Mononuclear cell (primary cell): ENCODE results near the gene RFTN1. TPM values are rescaled to one million over a fixed set of nuclear protein-coding genes. Genes with fewer than 3 reads are reported as not detected.

Experiments
- H3K27me3 ChIP-seq: 2 replicates; pipeline ENCODE4 v1.6.0; 2011; ENCODE audit warnings: low read length, control low read depth; ENCODE audit not compliant: insufficient read depth
- H3K4me1 ChIP-seq: 2 replicates; pipeline ENCODE4 v1.5.1; 2011; ENCODE audit warnings: mild to moderate bottlenecking, low read length, control low read depth; ENCODE audit not compliant: insufficient read depth
- H3K4me3 ChIP-seq: 2 replicates; pipeline ENCODE4 v1.5.1; 2011; ENCODE audit warnings: mild to moderate bottlenecking, low read length, moderate library complexity
- H3K9me3 ChIP-seq: 2 replicates; pipeline ENCODE4 v1.5.1; 2011; ENCODE audit warnings: low read depth, mild to moderate bottlenecking, control low read depth, low read length
- total RNA-seq: library from RNA; depleted of rRNA; stranded (reverse); fragments of >200 nt; gene quantifications from one replicate; pipeline ENCODE4 v1.2.3, GENCODE V29; 2012

RFTN1 gene
- total RNA-seq, 1 donor: 50.4 TPM

DNA sequence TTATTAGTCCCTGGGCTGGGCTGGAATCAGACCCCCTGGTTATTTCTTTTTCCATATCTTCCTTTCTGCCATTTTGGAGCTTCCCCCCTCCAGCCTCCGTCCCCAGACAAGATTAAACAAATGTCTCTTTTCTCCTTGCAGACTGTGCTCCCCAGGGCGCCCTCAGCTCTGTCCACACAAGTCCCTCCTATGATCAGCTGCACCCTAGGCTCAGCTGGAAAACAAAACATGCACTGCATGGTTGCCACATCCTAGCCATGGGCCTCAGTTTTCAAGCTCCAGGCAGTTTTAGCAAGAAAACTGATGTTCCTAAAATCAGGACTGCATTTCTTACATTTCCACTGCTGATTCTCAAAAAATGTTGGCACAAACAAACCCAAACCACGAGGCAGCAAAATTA is 23.5 kb upstream of the RFTN1 start:
- Histone ChIP-seq H3K4me3 (no peak overlapping the region), H3K27me3 (peaks cover 4% of the 10 kb centered on the region), H3K4me1 (no peaks in the 10 kb centered on the region), H3K9me3 (no peaks in the 10 kb centered on the region)

DNA sequence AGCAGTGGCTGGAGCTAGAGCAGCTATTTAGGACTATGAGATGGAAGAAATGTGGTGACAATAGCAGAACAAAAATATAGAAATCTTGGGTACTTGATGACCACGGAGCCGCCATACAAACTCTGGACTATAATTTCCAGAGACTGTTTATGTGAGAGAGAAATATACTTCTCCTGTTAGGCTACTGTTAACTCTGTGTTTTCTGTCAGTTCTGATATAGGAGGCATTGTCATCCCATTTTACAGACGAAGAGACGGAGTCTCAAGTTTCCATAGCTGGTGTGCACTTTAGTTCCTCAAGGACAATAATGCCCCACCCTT is 22.8 kb upstream of the RFTN1 start:
- Histone ChIP-seq H3K4me1 (no peaks in the 10 kb centered on the region), H3K4me3 (no peak overlapping the region), H3K27me3 (peaks cover 4% of the 10 kb centered on the region), H3K9me3 (no peaks in the 10 kb centered on the region)

DNA sequence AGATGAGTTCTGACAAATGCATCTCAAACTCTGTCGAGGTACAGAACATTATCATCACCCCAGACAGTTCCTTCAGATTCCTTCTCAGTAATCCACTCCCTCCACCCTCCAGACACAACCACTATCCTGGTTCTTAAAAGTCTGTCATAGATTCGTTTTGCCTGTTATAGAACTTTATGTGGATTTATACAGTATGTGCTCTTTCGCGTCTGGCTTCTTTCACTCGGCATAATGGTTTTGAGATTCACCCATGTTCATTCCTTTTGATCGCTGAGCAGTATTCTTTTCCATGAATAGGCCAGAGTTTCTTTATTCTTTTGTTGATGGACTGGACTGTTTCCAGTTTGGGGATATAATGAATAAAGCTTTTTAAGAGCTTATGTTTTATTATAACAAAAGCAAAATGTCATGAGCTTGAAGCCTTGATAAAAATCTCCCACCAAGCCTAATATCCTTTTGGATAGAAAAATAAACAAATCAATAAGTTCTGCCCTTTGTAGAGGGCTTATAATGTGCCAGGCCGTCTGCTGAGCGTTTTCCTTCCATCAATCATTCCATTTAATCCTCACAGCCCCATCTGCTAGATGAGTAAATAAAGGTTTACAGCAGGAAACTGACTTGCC is 21.3 kb upstream of the RFTN1 start:
- Histone ChIP-seq H3K9me3 (no peaks in the 10 kb centered on the region), H3K4me1 (no peaks in the 10 kb centered on the region), H3K27me3 (peaks cover 4% of the 10 kb centered on the region), H3K4me3 (no peak overlapping the region)

- peaks cover 4% of the 10 kb centered on the region for H3K27me3 ChIP-seq
- no peaks in the 10 kb centered on the region for H3K9me3 ChIP-seq
- no peaks in the 10 kb centered on the region for H3K4me1 ChIP-seq
- H3K4me3 ChIP-seq: no peak overlapping the region
These were observed 20.6 kb upstream of the RFTN1 start for GRCh38 chr3:16533928-16534574.

DNA sequence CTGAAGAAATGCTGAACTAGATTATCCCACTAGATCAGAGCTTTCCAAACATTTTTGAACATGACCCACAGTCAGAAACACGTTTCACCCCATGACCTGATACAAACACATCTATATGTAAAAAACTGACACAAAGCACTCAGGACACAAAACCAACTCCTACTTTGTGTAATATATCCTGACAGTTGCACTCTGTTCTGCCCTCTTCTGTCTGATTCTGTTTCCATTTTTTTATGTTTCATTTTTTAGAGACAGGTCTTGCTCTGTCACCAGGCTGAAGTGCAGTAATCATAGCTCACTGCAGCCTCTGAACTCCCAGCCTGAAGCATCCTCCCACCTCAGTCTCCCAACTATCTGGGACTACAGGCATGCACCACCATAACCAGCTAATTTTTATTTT is 15.8 kb upstream of the RFTN1 start:
- H3K4me1 ChIP-seq: no peaks in the 10 kb centered on the region
- no peak overlapping the region for H3K4me3 ChIP-seq
- no peaks in the 10 kb centered on the region for H3K9me3 ChIP-seq
- H3K27me3 ChIP-seq: no peaks in the 10 kb centered on the region

- Histone ChIP-seq H3K9me3 (no peaks in the 10 kb centered on the region), H3K27me3 (no peaks in the 10 kb centered on the region), H3K4me1 (no peaks in the 10 kb centered on the region), H3K4me3 (no peak overlapping the region)
These were observed 15.1 kb upstream of the RFTN1 start for GRCh38 chr3:16528581-16528993.

DNA sequence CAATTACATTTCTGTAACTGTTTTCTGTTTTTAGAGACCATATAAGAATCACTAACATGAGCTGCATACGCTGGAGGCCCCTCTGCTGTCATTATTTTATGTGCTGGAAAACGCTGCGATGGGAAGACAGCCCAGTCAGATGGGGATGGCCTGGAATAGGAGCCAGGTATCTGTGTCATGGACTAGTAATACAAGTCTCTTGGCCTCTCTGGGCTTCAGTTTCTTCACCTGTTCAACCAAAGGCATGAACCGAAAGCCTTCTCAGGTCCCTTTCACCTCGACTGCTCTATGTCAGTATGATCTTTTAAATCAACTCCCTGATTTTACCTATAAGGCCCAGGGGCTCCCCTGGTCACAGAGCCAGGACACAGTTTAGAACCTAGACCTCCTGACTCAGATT is 14.6 kb upstream of the RFTN1 start:
- Histone ChIP-seq H3K27me3 (no peaks in the 10 kb centered on the region), H3K9me3 (no peaks in the 10 kb centered on the region), H3K4me3 (no peak overlapping the region), H3K4me1 (peaks cover 3% of the 10 kb centered on the region)

DNA sequence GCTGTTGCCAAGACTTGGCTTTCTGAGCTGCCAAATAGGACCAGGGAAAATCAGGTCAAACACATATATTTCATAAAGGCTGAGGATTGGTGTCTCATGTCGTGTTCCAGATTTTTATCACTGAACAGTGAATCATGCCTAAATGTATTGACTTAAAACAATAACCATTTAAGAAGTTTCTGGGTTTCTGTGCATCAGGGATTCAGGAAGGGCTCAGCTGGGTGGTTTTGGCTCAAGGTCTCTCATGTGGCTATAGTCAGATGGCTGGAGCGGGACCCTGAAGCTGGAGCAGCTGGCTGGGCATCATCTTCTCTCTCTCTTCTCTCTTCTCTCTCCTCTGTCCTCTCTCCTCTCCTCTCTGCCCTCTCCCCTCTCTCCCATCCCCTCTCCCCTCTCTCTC is 10.7 kb upstream of the RFTN1 start:
- Histone ChIP-seq H3K9me3 (no peaks in the 10 kb centered on the region), H3K4me1 (peaks cover 27% of the 10 kb centered on the region), H3K27me3 (no peaks in the 10 kb centered on the region), H3K4me3 (no peak overlapping the region)

- peaks cover 27% of the 10 kb centered on the region for H3K4me1 ChIP-seq
- H3K4me3 ChIP-seq: no peak overlapping the region
- no peaks in the 10 kb centered on the region for H3K9me3 ChIP-seq
- H3K27me3 ChIP-seq: no peaks in the 10 kb centered on the region
These were observed 10.3 kb upstream of the RFTN1 start for GRCh38 chr3:16523778-16524177.

GRCh38 chr3:16522834-16523233 is 9.3 kb upstream of the RFTN1 start:
- Histone ChIP-seq H3K4me3 (no peak overlapping the region), H3K9me3 (no peaks in the 10 kb centered on the region), H3K4me1 (peaks cover 27% of the 10 kb centered on the region), H3K27me3 (no peaks in the 10 kb centered on the region)

GRCh38 chr3:16520970-16521881 is 7.7 kb upstream of the RFTN1 start:
- H3K9me3 ChIP-seq: no peaks in the 10 kb centered on the region
- no peak overlapping the region for H3K4me3 ChIP-seq
- no peaks in the 10 kb centered on the region for H3K27me3 ChIP-seq
- peaks cover 39% of the 10 kb centered on the region for H3K4me1 ChIP-seq

DNA sequence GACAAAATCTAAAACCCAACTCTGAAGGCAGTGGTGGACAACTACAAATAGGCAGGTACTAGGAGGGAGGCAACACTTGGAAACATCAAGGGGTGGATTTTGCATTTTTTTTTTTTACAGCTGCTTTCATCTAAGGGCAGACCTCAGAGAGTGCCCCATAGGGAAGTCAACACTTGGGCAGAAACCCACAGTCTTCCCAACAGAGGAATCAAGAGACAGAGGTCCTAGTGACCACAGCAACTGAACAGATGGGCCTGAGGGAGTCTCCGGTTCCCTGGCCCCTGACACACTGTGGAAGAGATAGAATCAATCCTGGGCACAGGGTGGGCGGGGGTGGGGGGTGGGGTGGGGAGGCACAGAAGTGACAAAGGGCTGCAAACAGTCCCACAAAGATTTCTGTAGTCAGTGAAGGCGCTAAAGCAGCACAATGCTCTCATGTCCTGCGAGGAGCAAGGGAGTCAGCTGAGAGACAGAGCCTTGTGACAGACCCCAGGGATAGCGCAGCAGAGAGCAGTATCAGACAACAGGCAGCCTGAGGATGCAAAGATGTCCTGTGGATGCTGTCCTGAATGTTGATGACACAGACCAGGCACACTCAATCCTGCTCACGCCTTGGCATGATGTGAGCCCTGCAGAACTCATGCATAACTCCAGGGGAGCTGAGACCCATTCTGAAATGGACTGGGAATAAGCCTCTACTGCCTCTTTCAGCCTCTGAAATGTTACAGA is 6.9 kb upstream of the RFTN1 start:
- Histone ChIP-seq H3K9me3 (no peaks in the 10 kb centered on the region), H3K27me3 (no peaks in the 10 kb centered on the region), H3K4me3 (no peak overlapping the region), H3K4me1 (peaks cover 47% of the 10 kb centered on the region)

GRCh38 chr3:16516695-16517481 is 3.4 kb upstream of the RFTN1 start:
- Histone ChIP-seq H3K4me1 (peaks cover 62% of the 10 kb centered on the region), H3K4me3 (no peak overlapping the region), H3K27me3 (no peaks in the 10 kb centered on the region), H3K9me3 (no peaks in the 10 kb centered on the region)

- H3K9me3 ChIP-seq: no peaks in the 10 kb centered on the region
- no peaks in the 10 kb centered on the region for H3K27me3 ChIP-seq
- no peak overlapping the region for H3K4me3 ChIP-seq
- H3K4me1 ChIP-seq: peaks cover 66% of the 10 kb centered on the region
These were observed 2.5 kb upstream of the RFTN1 start for GRCh38 chr3:16515885-16516420.
